Loucy (cell line): ENCODE results near the gene AACS.

Experiments
- CTCF ChIP-seq: fragments of 200-600 bp; sonication (generic); conservative IDR thresholded peaks from 2 replicates; pipeline ENCODE4 v1.5.1; 2014; ENCODE audit warnings: mild to moderate bottlenecking, antibody characterized with exemption, low read length
- EZH2phosphoT487 ChIP-seq: fragments of 200-600 bp; IDR thresholded peaks from 2 replicates; pipeline ENCODE4 v1.6.1; 2018; ENCODE audit warnings: antibody characterized with exemption, mild to moderate bottlenecking, moderate library complexity, borderline replicate concordance

GRCh38 chr12:125185740-125186470 is 120.7 kb downstream of the AACS start, which contains the start of gene TMEM132B:
- TF ChIP-seq CTCF: no peak
- TF ChIP-seq EZH2phosphoT487: no peak
